ENCODE results near the gene ADCY6. TPM values are rescaled to one million over a fixed set of nuclear protein-coding genes. Genes with fewer than 3 reads are reported as not detected.

ADCY6 gene
- total RNA-seq, 2 donors from 2014 or later = 102 to 109 TPM

DNA sequence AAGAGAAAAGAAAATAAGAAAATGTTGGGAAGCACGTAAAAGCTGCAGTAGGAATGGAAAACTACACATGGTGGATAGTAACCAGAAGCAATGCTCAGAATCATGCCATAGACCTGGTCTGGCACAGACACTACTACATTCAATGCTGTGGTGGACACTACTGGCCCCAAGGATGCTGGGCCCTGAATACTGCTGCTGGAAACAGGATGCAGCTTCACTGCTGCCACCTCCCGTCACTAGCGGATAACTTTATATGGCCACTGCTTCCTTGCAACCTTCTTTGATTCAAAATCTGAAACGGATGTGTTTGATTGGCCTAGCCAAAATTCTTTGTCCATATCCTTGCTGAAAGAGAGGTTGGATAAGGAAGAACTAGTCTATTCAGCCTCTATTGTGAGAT is 30.7 kb downstream of the ADCY6 start:
- no peak for ATAC-seq (ENCODE audit: insufficient number of reproducible peaks, low FRiP score, low read depth)
- no peak for DNase-seq (ENCODE audit: low spot score)
- Histone ChIP-seq H3K27ac (peak overlapping the region in 1 of 2 donors; percentile 25), H3K36me3 (no peaks in the 10 kb centered on the region), H3K4me3 (no peak overlapping the region), H3K27me3 (replicated peaks; ENCODE audit: insufficient read depth) (no peaks in the 10 kb centered on the region), H3K4me1 (ENCODE audit: control insufficient read depth in 1 of 2, low read depth in 2 of 2) (no peaks in the 10 kb centered on the region), H3K9me3 (no peaks in the 10 kb centered on the region)
- TF ChIP-seq, protein P1, sequence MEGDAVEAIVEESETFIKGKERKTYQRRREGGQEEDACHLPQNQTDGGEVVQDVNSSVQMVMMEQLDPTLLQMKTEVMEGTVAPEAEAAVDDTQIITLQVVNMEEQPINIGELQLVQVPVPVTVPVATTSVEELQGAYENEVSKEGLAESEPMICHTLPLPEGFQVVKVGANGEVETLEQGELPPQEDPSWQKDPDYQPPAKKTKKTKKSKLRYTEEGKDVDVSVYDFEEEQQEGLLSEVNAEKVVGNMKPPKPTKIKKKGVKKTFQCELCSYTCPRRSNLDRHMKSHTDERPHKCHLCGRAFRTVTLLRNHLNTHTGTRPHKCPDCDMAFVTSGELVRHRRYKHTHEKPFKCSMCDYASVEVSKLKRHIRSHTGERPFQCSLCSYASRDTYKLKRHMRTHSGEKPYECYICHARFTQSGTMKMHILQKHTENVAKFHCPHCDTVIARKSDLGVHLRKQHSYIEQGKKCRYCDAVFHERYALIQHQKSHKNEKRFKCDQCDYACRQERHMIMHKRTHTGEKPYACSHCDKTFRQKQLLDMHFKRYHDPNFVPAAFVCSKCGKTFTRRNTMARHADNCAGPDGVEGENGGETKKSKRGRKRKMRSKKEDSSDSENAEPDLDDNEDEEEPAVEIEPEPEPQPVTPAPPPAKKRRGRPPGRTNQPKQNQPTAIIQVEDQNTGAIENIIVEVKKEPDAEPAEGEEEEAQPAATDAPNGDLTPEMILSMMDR (IDR thresholded peaks at IDR 0.05) = no peak

GRCh38 chr12:48750769-48751356 is 38.0 kb downstream of the ADCY6 start:
- ATAC-seq (ENCODE audit: insufficient number of reproducible peaks, low FRiP score, low read depth) (no peak), DNase-seq (ENCODE audit: low spot score) (no peak)
- Histone ChIP-seq H3K27ac (no peak overlapping the region), H3K9me3 (no peaks in the 10 kb centered on the region), H3K27me3 (replicated peaks; ENCODE audit: insufficient read depth) (no peaks in the 10 kb centered on the region), H3K4me1 (ENCODE audit: control insufficient read depth in 1 of 2, low read depth in 2 of 2) (no peaks in the 10 kb centered on the region), H3K4me3 (no peak overlapping the region), H3K36me3 (no peaks in the 10 kb centered on the region)
- TF ChIP-seq, protein P1 (IDR thresholded peaks at IDR 0.05) = no peak

GRCh38 chr12:48750215-48750614 is 38.7 kb downstream of the ADCY6 start:
- no peak for ATAC-seq (ENCODE audit: insufficient number of reproducible peaks, low FRiP score, low read depth)
- no peaks in the 10 kb centered on the region for H3K27me3 ChIP-seq (replicated peaks; ENCODE audit: insufficient read depth)
- no peak for DNase-seq (ENCODE audit: low spot score)
- no peak overlapping the region for H3K4me3 ChIP-seq
- H3K36me3 ChIP-seq = no peaks in the 10 kb centered on the region
- TF ChIP-seq, protein P1 (IDR thresholded peaks at IDR 0.05) = no peak
- H3K27ac ChIP-seq = no peak overlapping the region
- H3K9me3 ChIP-seq = no peaks in the 10 kb centered on the region
- H3K4me1 ChIP-seq (ENCODE audit: control insufficient read depth in 1 of 2, low read depth in 2 of 2) = no peaks in the 10 kb centered on the region

- H3K27me3 ChIP-seq (replicated peaks; ENCODE audit: insufficient read depth) = no peaks in the 10 kb centered on the region
- H3K27ac ChIP-seq = no peak overlapping the region
- H3K9me3 ChIP-seq = no peaks in the 10 kb centered on the region
- no peak overlapping the region for H3K4me3 ChIP-seq
- no peaks in the 10 kb centered on the region for H3K36me3 ChIP-seq
- no peaks in the 10 kb centered on the region for H3K4me1 ChIP-seq (ENCODE audit: control insufficient read depth in 1 of 2, low read depth in 2 of 2)
- no peak for DNase-seq (ENCODE audit: low spot score)
- ATAC-seq (ENCODE audit: insufficient number of reproducible peaks, low FRiP score, low read depth) = no peak
- TF ChIP-seq, protein P1 (IDR thresholded peaks at IDR 0.05) = no peak
Observed at GRCh38 chr12:48744251-48745008, 44.5 kb downstream of the ADCY6 start.

DNA sequence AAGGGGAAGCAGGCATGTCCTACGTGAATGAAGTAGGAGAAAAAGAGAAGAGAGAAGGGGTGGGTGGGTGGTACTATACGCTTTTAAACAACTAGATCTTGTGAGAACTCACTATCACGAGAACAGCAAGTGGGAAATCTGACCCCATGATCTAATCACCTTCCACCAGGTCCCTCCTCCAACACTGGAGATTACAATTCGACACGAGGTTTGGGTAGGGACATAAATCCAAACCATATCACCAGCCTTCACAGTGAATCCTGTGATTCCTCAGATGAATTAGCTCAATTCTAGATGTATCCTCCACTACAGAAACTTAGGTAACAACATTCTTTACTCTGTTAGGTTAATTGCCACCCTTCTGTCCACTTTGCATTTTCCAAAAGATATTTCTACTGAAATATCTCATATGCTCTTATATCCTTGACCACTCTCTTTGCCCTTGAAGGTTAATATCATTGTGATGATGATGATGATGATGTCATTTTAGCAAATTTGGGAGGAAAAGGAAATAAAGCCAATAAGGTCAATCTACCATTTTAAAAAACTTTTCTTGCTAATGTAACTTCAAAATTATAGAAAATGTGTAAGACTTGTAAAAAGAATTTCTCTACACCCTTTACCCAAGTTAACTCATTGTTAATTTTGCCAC is 49.1 kb downstream of the ADCY6 start:
- Histone ChIP-seq H3K27ac (no peak overlapping the region), H3K27me3 (replicated peaks; ENCODE audit: insufficient read depth) (no peaks in the 10 kb centered on the region), H3K4me1 (ENCODE audit: control insufficient read depth in 1 of 2, low read depth in 2 of 2) (no peaks in the 10 kb centered on the region), H3K36me3 (no peaks in the 10 kb centered on the region), H3K4me3 (no peak overlapping the region), H3K9me3 (no peaks in the 10 kb centered on the region)
- DNase-seq (ENCODE audit: low spot score) (no peak), ATAC-seq (ENCODE audit: insufficient number of reproducible peaks, low FRiP score, low read depth) (no peak)
- TF ChIP-seq, protein P1 (IDR thresholded peaks at IDR 0.05) = no peak
